Activated effector memory CD4-positive, alpha-beta T cell treated with anti-CD3 and anti-CD28 coated beads, Interleukin-2, amount 50 U/mL, for 16 hours (primary cell): ENCODE measurements around the gene TAF3.
"Not testable (repeated sequence)": the region's sequence is repeated elsewhere in the genome, so short reads cannot be mapped to it uniquely, and the experiment has no call there.

ENCODE experiments used
- DNase-seq: peaks from one replicate; pipeline ENCODE4 v3.0.0-alpha.2; 2020

The TAF3 gene

GRCh38 chr10:7984325-7984724, 166.0 kb downstream of the TAF3 start:
- DNase-seq = no peak

- DNase-seq = no peak
Measured at GRCh38 chr10:7984896-7985295, 166.6 kb downstream of the TAF3 start.

- DNase-seq = no peak
Measured at GRCh38 chr10:7986851-7987250, 168.5 kb downstream of the TAF3 start.

- no peak for DNase-seq
Measured at GRCh38 chr10:7988989-7989388, 170.7 kb downstream of the TAF3 start.

- no peak for DNase-seq
Measured at GRCh38 chr10:7998831-7999230, 180.5 kb downstream of the TAF3 start.

GRCh38 chr10:8004469-8005000, 186.2 kb downstream of the TAF3 start:
- no peak for DNase-seq

GRCh38 chr10:8006274-8006999, 188.1 kb downstream of the TAF3 start:
- no peak for DNase-seq

GRCh38 chr10:8009031-8009430, 190.7 kb downstream of the TAF3 start:
- DNase-seq = no peak

- DNase-seq = no peak
Measured at GRCh38 chr10:8013006-8013405, 194.7 kb downstream of the TAF3 start.

- no peak for DNase-seq
Measured at GRCh38 chr10:8013619-8014018, 195.3 kb downstream of the TAF3 start.

- no peak for DNase-seq
Measured at GRCh38 chr10:8014649-8015048, 196.3 kb downstream of the TAF3 start.

GRCh38 chr10:8017277-8017676, 199.0 kb downstream of the TAF3 start:
- DNase-seq = no peak

GRCh38 chr10:8023321-8023720, 205.0 kb downstream of the TAF3 start:
- DNase-seq = no peak

GRCh38 chr10:8023851-8024250, 205.5 kb downstream of the TAF3 start:
- no peak for DNase-seq

- no peak for DNase-seq
Measured at GRCh38 chr10:8026349-8027259, 208.3 kb downstream of the TAF3 start.

- not testable (repeated sequence) for DNase-seq
Measured at GRCh38 chr10:8031211-8031610, 212.9 kb downstream of the TAF3 start.

- no peak for DNase-seq
Measured at GRCh38 chr10:8032558-8032957, 214.3 kb downstream of the TAF3 start.

GRCh38 chr10:8033812-8034465, 215.6 kb downstream of the TAF3 start:
- no peak for DNase-seq

- peak; percentile 68 for DNase-seq
Measured at GRCh38 chr10:8034466-8035005, 216.2 kb downstream of the TAF3 start.

- DNase-seq = no peak
Measured at GRCh38 chr10:8035006-8035640, 216.8 kb downstream of the TAF3 start.

- DNase-seq = no peak
Measured at GRCh38 chr10:8035641-8036470, 217.6 kb downstream of the TAF3 start.
